GM19099 (cell line): Measurements from ENCODE around the gene OSGEP.

Experiments used
- POLR2A ChIP-seq: IDR thresholded peaks from 3 replicates; pipeline ENCODE4 v1.6.1; 2011; ENCODE audit warnings: low read depth; ENCODE audit not compliant: insufficient read length; ENCODE audit errors: extremely low read depth

The OSGEP gene

DNA sequence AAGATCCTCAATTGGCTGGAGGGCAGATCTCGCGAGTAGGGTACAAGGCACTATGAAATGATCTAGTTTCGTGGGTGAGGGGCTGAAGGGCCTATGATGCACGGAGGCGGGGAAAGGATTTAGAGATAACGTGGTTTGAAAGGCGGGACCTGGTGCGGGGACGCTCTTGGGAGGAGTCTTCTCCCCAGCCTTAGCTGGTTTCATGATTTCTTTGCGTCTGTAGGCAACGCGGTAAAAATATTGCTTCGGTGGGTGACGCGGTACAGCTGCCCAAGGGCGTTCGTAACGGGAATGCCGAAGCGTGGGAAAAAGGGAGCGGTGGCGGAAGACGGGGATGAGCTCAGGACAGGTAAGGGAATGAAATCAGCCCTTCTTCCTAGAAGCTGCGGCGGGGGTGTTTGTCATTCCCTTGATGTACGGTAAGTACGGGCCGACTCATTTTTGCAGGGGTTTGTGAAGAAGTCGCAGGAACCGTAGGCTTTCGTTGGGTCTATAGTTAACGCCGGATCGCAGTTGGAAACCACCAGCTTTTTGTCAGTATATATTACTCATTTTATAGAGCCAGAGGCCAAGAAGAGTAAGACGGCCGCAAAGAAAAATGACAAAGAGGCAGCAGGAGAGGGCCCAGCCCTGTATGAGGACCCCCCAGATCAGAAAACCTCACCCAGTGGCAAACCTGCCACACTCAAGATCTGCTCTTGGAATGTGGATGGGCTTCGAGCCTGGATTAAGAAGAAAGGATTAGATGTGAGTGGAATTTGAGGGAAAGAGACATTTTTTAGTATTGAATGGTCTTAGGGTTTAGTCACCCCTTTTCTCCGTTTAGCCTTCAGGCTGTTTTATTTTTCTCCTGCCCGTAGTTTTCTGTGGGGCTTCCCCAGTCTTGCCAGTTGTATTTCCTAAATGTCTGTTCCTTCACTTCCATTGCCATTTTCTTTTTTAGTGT is 1.0 kb upstream of the OSGEP start:
- TF ChIP-seq POLR2A = no peak

- TF ChIP-seq POLR2A = no peak
Measured at GRCh38 chr14:20446889-20447288, 7.7 kb downstream of the OSGEP start.

GRCh38 chr14:20441461-20441860 is 13.2 kb downstream of the OSGEP start:
- TF ChIP-seq POLR2A = no peak

- no peak for TF ChIP-seq POLR2A
Measured at GRCh38 chr14:20440882-20441281, 13.7 kb downstream of the OSGEP start.

DNA sequence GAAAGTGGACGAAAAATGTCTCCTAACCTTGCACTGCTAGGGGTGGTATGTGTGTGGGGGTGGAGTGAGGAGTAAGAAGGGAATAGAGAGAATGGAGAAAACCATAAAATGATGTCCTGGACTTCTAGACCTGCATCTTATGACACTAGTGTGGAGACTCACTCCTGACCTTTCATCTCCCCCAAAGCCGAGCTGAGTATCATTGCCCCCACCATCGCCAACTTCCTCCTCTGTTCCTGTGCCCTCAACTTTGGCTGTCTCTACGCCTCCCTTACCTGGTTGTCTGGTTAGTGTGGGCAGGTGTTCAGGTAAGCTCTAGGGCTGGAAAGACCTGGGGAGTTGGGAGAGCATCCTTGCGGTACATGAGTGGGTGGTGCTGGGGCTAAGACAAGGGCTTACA is 14.1 kb downstream of the OSGEP start:
- no peak for TF ChIP-seq POLR2A

DNA sequence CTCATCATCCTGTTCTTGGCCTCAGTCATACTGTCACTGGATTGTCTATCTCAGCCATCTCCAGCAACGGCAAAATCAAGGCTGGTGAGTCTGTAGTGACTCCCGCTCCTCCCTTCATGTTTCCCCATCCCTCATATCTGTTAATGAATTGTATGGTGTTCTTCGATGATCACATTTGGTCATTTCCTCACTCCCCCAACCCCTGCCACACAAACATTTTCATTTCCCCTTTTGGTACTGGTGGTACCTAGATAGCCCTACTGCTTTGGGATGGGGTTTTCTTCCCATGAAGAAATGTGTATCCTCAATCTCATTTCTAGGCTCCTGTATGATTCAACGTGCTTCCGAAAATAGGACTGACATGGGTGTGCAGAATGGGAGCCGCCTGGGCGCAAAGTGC is 15.9 kb downstream of the OSGEP start:
- no peak for TF ChIP-seq POLR2A

GRCh38 chr14:20436363-20436755 is 18.3 kb downstream of the OSGEP start:
- TF ChIP-seq POLR2A = no peak

DNA sequence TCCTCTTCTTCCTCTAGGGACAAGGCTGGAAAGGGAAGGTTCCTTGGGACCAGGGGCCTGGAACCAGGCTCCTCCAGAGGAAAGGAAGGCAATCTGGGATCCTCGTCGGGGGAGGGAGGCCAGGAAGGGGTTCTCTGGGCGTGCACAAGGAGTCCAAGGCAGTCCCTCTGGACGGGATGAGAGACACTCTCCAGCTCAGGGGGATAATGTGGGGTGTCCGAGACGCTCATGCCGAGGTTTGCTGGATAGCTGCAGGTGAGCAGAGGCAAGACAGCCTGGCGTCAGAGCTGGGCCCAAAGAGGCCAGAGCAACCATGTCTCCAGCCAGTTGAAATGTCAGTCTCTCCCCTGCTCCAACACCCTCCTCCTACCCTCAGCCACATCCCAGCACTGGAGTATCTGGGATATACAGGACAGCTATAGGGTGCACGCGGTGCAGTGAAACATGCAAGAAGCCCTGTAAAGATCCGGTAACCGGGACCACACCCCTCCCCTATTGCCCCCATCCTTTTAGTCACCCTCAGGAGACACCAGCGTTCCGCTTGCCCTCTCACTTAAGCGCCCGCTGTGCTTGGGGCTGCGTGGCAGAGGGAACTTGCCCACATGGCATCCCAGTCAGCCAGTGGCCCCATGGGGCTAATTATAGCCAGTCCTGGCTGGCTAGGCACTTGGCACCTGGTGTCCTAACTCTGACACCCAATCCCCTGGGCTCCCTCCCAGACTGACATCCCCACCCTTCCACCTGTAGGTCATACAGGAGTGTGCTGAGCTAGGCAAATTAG is 18.8 kb downstream of the OSGEP start, which contains the start of gene KLHL33:
TSS of gene KLHL33 (minus strand) at position 585 of the 781 bp plus-strand sequence. CDS start at position 230, 355 bp downstream.
- TF ChIP-seq POLR2A = no peak

DNA sequence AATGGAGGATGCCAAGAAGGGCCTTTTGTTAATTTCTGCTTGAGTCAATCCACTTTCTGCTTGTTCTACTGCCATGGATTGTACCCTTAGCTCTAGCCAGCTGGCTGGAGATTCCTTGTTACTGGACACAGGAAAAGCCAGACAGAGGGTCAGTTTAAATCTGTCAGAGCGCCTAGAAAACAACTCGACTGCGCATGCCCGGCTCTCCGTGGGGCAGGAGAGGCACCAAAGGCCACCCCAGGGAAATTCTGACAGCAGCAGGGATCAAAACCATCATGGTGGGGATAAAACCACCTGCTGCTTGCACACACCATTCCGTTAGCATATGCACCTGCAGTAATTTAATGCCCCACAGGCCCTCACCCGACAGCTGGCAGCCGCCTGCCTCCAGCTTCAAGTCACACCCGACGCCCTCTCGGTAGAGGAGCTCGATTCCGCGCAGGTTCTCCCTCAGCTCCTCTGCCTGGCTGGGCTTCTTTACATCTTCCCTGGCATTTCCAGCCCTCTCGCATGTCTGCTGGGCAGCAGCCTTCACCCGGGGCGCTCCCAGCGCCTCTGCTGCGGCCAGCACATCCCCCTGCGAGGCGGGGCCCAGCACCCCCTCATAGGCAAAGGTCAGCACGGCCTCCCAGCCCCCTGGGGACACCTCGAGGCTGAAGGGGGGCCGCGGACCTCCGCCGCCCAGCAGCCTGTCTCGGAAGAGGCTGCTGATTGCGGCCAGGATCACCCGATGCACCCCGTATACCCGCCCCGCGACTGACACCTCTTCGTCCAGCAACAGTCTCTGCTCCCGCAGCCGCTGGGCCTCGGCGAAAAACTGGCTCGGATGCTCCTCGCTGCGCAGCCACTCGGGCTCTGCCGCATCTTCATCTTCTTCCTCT is 19.7 kb downstream of the OSGEP start:
- no peak for TF ChIP-seq POLR2A

DNA sequence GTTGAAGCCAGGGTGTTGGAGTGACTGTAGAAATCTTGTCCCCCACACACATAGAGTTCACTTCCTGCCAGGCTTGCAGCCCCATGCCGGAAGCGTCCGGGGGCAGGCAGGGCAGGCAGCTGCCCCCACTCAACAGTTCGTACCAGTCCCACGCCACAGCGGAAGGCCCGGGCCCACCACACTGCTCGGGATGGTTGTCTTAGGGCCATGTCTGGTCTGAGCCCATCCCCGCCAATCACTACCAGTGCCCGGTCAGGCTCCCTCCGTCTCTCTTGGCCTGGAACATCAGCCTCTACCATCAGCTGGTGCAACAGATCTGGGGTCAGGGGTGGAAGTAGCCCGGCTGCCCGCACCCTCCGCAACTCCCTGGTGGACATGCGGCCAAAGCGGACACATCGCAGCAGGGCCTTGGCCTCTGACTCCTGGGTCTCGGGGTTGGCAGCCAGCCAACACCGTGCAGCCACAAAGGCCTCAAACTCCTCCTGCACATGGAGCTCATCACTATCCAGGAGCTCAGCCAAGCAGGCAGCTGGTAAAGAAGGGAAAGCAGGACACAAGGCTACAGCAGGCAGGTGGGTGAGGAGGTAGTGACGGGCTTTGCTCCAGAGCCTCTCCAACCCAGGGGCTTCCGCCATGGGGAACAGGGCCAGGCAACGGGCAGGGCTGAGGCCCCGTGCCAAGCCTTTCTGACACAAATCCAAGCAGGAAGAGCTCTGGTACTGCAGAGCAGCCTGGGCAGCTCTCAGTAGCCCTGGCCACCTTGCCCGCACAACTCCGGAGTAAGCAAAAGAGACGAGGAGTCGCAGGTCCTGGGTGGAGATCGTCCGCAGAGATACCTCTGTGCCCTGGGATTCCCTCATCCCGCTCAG is 24.6 kb downstream of the OSGEP start:
- TF ChIP-seq POLR2A = no peak

- no peak for TF ChIP-seq POLR2A
Measured at GRCh38 chr14:20428802-20429201, 25.8 kb downstream of the OSGEP start.

GRCh38 chr14:20428010-20428365 is 26.6 kb downstream of the OSGEP start:
- no peak for TF ChIP-seq POLR2A

DNA sequence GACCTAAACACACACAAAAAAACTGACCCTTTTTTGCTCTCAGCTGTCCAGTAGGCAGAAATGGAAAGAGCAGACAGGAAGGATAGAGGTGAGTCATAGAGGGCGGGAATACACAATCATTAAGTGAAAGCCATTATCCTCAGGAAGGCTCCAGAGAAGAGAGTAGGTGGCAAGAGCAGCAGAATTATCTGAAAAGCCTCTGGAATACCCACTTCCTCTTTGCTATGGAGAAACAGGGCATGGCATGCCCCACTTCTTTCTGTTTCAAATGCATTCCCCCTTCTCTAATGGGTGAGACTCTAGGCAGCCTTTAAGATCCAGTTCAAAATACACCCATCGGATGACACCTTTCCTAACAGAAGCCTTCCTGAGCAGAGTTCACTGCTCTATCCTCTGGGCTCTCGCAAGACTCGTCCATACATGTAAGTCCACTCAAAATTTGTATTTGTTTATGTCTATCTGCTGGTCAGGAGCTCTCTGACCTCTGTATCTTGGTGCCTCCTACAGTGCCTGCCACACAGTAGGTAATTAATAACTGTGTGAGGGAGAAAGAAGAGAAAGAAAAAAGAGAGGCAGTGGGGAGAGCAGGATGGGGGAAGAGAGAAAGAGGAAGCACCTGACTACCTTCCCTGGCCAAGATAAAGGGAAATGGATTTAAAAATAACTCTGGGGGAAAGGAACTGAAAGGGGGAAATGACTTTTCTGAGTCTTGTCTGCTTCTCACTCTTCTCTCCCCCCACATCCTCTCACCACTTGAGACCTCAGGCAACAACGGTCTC is 27.2 kb downstream of the OSGEP start:
- TF ChIP-seq POLR2A = no peak
